ENCODE results near the gene VPS37B.
A peak's percentile ranks its signal among the peaks of the same experiment; 100 is the strongest.
"Not testable (repeated sequence)": the region's sequence is repeated elsewhere in the genome, so short reads cannot be mapped to it uniquely, and the experiment has no call there.

VPS37B gene

GRCh38 chr12:122880155-122880667 is 15.7 kb downstream of the VPS37B start:
- H3K4me3 Mint-ChIP-seq: no peak overlapping the region
- H3K9me3 Mint-ChIP-seq (ENCODE audit: low read depth): no peaks in the 10 kb centered on the region
- H3K4me1 Mint-ChIP-seq (ENCODE audit: low read depth): peaks cover 95% of the 10 kb centered on the region
- peaks cover 10% of the 10 kb centered on the region for H3K36me3 Mint-ChIP-seq
- H3K27ac Mint-ChIP-seq: no peak overlapping the region
- H3K27me3 Mint-ChIP-seq: no peaks in the 10 kb centered on the region

GRCh38 chr12:122878780-122879612 is 16.9 kb downstream of the VPS37B start:
- H3K4me1 Mint-ChIP-seq (ENCODE audit: low read depth): peaks cover 93% of the 10 kb centered on the region
- peak overlapping the region; percentile 43 for H3K27ac Mint-ChIP-seq
- H3K9me3 Mint-ChIP-seq (ENCODE audit: low read depth): no peaks in the 10 kb centered on the region
- H3K4me3 Mint-ChIP-seq: no peak overlapping the region
- peaks cover 10% of the 10 kb centered on the region for H3K36me3 Mint-ChIP-seq
- H3K27me3 Mint-ChIP-seq: no peaks in the 10 kb centered on the region

- peaks cover 10% of the 10 kb centered on the region for H3K36me3 Mint-ChIP-seq
- no peaks in the 10 kb centered on the region for H3K9me3 Mint-ChIP-seq (ENCODE audit: low read depth)
- H3K4me3 Mint-ChIP-seq: no peak overlapping the region
- H3K4me1 Mint-ChIP-seq (ENCODE audit: low read depth): peaks cover 93% of the 10 kb centered on the region
- no peaks in the 10 kb centered on the region for H3K27me3 Mint-ChIP-seq
- peak overlapping the region; percentile 13 for H3K27ac Mint-ChIP-seq
These were observed 19.2 kb downstream of the VPS37B start for GRCh38 chr12:122876731-122877130.

GRCh38 chr12:122876281-122876680 is 19.6 kb downstream of the VPS37B start:
- not testable (repeated sequence) for H3K9me3 Mint-ChIP-seq (ENCODE audit: low read depth); H3K4me3 Mint-ChIP-seq; H3K36me3 Mint-ChIP-seq; H3K27me3 Mint-ChIP-seq
- H3K27ac Mint-ChIP-seq: peak overlapping the region; percentile 64
- peaks cover 93% of the 10 kb centered on the region for H3K4me1 Mint-ChIP-seq (ENCODE audit: low read depth)

GRCh38 chr12:122875590-122876220 is 20.2 kb downstream of the VPS37B start:
- Mint-ChIP-seq H3K27me3 (no peaks in the 10 kb centered on the region), H3K9me3 (ENCODE audit: low read depth) (no peaks in the 10 kb centered on the region), H3K4me3 (peak overlapping the region; percentile 57), H3K36me3 (peaks cover 8% of the 10 kb centered on the region), H3K4me1 (ENCODE audit: low read depth) (peaks cover 93% of the 10 kb centered on the region), H3K27ac (peak overlapping the region; percentile 64)

- Mint-ChIP-seq H3K4me3 (peak overlapping the region; percentile 76), H3K27me3 (no peaks in the 10 kb centered on the region), H3K9me3 (ENCODE audit: low read depth) (no peaks in the 10 kb centered on the region), H3K4me1 (ENCODE audit: low read depth) (peaks cover 83% of the 10 kb centered on the region), H3K36me3 (peaks cover 10% of the 10 kb centered on the region), H3K27ac (peak overlapping the region; percentile 75)
These were observed 21.8 kb downstream of the VPS37B start for GRCh38 chr12:122874081-122874480.

GRCh38 chr12:122873540-122873939 is 22.4 kb downstream of the VPS37B start:
- Mint-ChIP-seq H3K4me3 (peak overlapping the region; percentile 76), H3K4me1 (ENCODE audit: low read depth) (peaks cover 80% of the 10 kb centered on the region), H3K36me3 (peaks cover 15% of the 10 kb centered on the region), H3K9me3 (ENCODE audit: low read depth) (no peaks in the 10 kb centered on the region), H3K27me3 (no peaks in the 10 kb centered on the region), H3K27ac (peak overlapping the region; percentile 75)

- H3K36me3 Mint-ChIP-seq: peaks cover 14% of the 10 kb centered on the region
- H3K9me3 Mint-ChIP-seq (ENCODE audit: low read depth): no peaks in the 10 kb centered on the region
- H3K4me3 Mint-ChIP-seq: peak overlapping the region; percentile 76
- H3K27ac Mint-ChIP-seq: no peak overlapping the region
- H3K27me3 Mint-ChIP-seq: no peaks in the 10 kb centered on the region
- H3K4me1 Mint-ChIP-seq (ENCODE audit: low read depth): peaks cover 74% of the 10 kb centered on the region
These were observed 23.0 kb downstream of the VPS37B start for GRCh38 chr12:122872815-122873361.

GRCh38 chr12:122871851-122872780 is 23.8 kb downstream of the VPS37B start:
- Mint-ChIP-seq H3K36me3 (peaks cover 11% of the 10 kb centered on the region), H3K9me3 (ENCODE audit: low read depth) (no peaks in the 10 kb centered on the region), H3K4me3 (peak overlapping the region; percentile 76), H3K4me1 (ENCODE audit: low read depth) (peaks cover 66% of the 10 kb centered on the region), H3K27ac (peak overlapping the region; percentile 61), H3K27me3 (no peaks in the 10 kb centered on the region)

GRCh38 chr12:122870867-122871664 is 24.9 kb downstream of the VPS37B start:
- no peaks in the 10 kb centered on the region for H3K27me3 Mint-ChIP-seq
- H3K27ac Mint-ChIP-seq: peak overlapping the region; percentile 36

GRCh38 chr12:122870163-122870842 is 25.6 kb downstream of the VPS37B start:
- no peak overlapping the region for H3K27ac Mint-ChIP-seq
- peaks cover 49% of the 10 kb centered on the region for H3K4me1 Mint-ChIP-seq (ENCODE audit: low read depth)
- no peaks in the 10 kb centered on the region for H3K27me3 Mint-ChIP-seq
- H3K4me3 Mint-ChIP-seq: no peak overlapping the region
- no peaks in the 10 kb centered on the region for H3K9me3 Mint-ChIP-seq (ENCODE audit: low read depth)
- H3K36me3 Mint-ChIP-seq: peaks cover 11% of the 10 kb centered on the region

More at GRCh38 chr12:122870867-122871664, 24.9 kb downstream of the VPS37B start:
- Mint-ChIP-seq H3K4me3 (peak overlapping the region; percentile 76), H3K9me3 (ENCODE audit: low read depth) (no peaks in the 10 kb centered on the region), H3K4me1 (ENCODE audit: low read depth) (peaks cover 57% of the 10 kb centered on the region), H3K36me3 (peaks cover 11% of the 10 kb centered on the region)

- Mint-ChIP-seq H3K36me3 (peaks cover 11% of the 10 kb centered on the region), H3K27me3 (no peaks in the 10 kb centered on the region), H3K27ac (no peak overlapping the region), H3K4me1 (ENCODE audit: low read depth) (peaks cover 45% of the 10 kb centered on the region), H3K4me3 (no peak overlapping the region), H3K9me3 (ENCODE audit: low read depth) (no peaks in the 10 kb centered on the region)
These were observed 26.5 kb downstream of the VPS37B start for GRCh38 chr12:122869207-122869973.
